CD14-positive monocyte (primary cell): ENCODE measurements around the gene IFNE. TPM values are rescaled to one million over a fixed set of nuclear protein-coding genes. Genes with fewer than 3 reads are reported as not detected.

Source experiments
- DNase-seq, 3 donors: peaks; one replicate each; pipeline ENCODE4 v3.0.0-alpha.2; 2011 to 2022
- H2AFZ ChIP-seq: 2 replicates; pipeline ENCODE4 v1.6.0; 2012; ENCODE audit warnings: mild to moderate bottlenecking, low read depth, low read length, inconsistent platforms; ENCODE audit not compliant: insufficient read depth, poor library complexity, severe bottlenecking
- H3K27ac ChIP-seq, 2 donors: 1 replicate in 1 of 2; 2 replicates in 1 of 2; pipeline ENCODE4 v1.5.1; 2012 to 2013; ENCODE audit warnings: low read length in 2 of 2, control low read depth in 1 of 2, inconsistent platforms in 1 of 2, low read depth in 1 of 2, mild to moderate bottlenecking in 1 of 2
- H3K27me3 ChIP-seq, 2 donors: one replicate each; pipeline versions ENCODE4 v1.6.0 to v1.6.1; 2011 to 2013; ENCODE audit warnings: low read length in 2 of 2; ENCODE audit not compliant: control insufficient read depth in 2 of 2, insufficient read depth in 2 of 2
- H3K36me3 ChIP-seq, 2 donors: replicated peaks in 1 of 2; 1 replicate in 1 of 2; 2 replicates in 1 of 2; pipeline versions ENCODE4 v1.5.1 to v1.6.1; 2012 to 2013; ENCODE audit warnings: low read length in 2 of 2, control low read depth in 1 of 2, inconsistent platforms in 1 of 2, mild to moderate bottlenecking in 1 of 2; ENCODE audit not compliant: insufficient read depth in 2 of 2, control insufficient read depth in 1 of 2
- H3K4me1 ChIP-seq, 2 donors: 1 replicate in 1 of 2; 2 replicates in 1 of 2; pipeline versions ENCODE4 v1.5.1 to v1.6.1; 2012 to 2013; ENCODE audit warnings: low read length in 2 of 2, control low read depth in 1 of 2, inconsistent platforms in 1 of 2, mild to moderate bottlenecking in 1 of 2, moderate library complexity in 1 of 2; ENCODE audit not compliant: insufficient read depth in 2 of 2, control insufficient read depth in 1 of 2
- H3K4me2 ChIP-seq: replicated peaks from 2 replicates; pipeline ENCODE3; 2012; ENCODE audit warnings: low read length, moderate library complexity, mild to moderate bottlenecking; ENCODE audit not compliant: poor library complexity, severe bottlenecking; ENCODE audit errors: extremely low read depth
- H3K4me3 ChIP-seq, 3 experiments: fragments of 200-600 bp in 1 of 3; sonication (generic) in 1 of 3; replicated peaks in 1 of 3; 1 replicate in 2 of 3; 2 replicates in 1 of 3; pipeline ENCODE4 v1.5.1; 2011 to 2013; ENCODE audit warnings: low read length in 3 of 3, mild to moderate bottlenecking in 3 of 3, control low read depth in 2 of 3, low read depth in 2 of 3, inconsistent platforms in 1 of 3, moderate library complexity in 1 of 3
- H3K79me2 ChIP-seq: 2 replicates; pipeline ENCODE4 v1.6.0; 2012; ENCODE audit warnings: mild to moderate bottlenecking, control low read depth, inconsistent platforms, low read length, moderate library complexity; ENCODE audit not compliant: insufficient read depth
- H3K9ac ChIP-seq: 2 replicates; pipeline ENCODE4 v1.6.0; 2017; ENCODE audit warnings: low read length, mild to moderate bottlenecking; ENCODE audit not compliant: insufficient read depth, poor library complexity, severe bottlenecking
- H3K9me3 ChIP-seq, 2 donors: replicated peaks in 1 of 2; 1 replicate in 1 of 2; 2 replicates in 1 of 2; pipeline versions ENCODE4 v1.5.1 to v1.6.1; 2012 to 2013; ENCODE audit warnings: low read length in 2 of 2, control low read depth in 1 of 2; ENCODE audit not compliant: control insufficient read depth in 1 of 2, insufficient read depth in 1 of 2
- H4K20me1 ChIP-seq: 2 replicates; pipeline ENCODE4 v1.6.0; 2012; ENCODE audit warnings: mild to moderate bottlenecking, low read length, control low read depth, moderate library complexity; ENCODE audit not compliant: insufficient read depth
- H3K27ac Mint-ChIP-seq, 7 donors: one replicate each; pipeline ENCODE4 v1.8.0; 2020; ENCODE audit warnings: mild to moderate bottlenecking in 7 of 7, mixed read lengths in 7 of 7, moderate library complexity in 6 of 7, inconsistent platforms in 2 of 7
- H3K27me3 Mint-ChIP-seq, 3 donors: one replicate each; pipeline ENCODE4 v1.8.0; 2021 to 2022; ENCODE audit warnings: low read depth in 3 of 3, mild to moderate bottlenecking in 3 of 3, mixed read lengths in 3 of 3, moderate library complexity in 3 of 3, inconsistent platforms in 1 of 3
- H3K36me3 Mint-ChIP-seq, 2 donors: one replicate each; pipeline ENCODE4 v1.8.0; 2020; ENCODE audit warnings: mixed read lengths in 2 of 2, inconsistent platforms in 1 of 2, mild to moderate bottlenecking in 1 of 2
- H3K4me1 Mint-ChIP-seq: one replicate; pipeline ENCODE4 v1.8.0; 2020; ENCODE audit warnings: mild to moderate bottlenecking, mixed read lengths
- H3K4me3 Mint-ChIP-seq, 2 donors: one replicate each; pipeline ENCODE4 v1.8.0; 2020; ENCODE audit warnings: mild to moderate bottlenecking in 2 of 2, mixed read lengths in 2 of 2, moderate library complexity in 1 of 2
- H3K9me3 Mint-ChIP-seq, 7 donors: one replicate each; pipeline ENCODE4 v1.8.0; 2020 to 2022; ENCODE audit warnings: mixed read lengths in 7 of 7, mild to moderate bottlenecking in 6 of 7, moderate library complexity in 6 of 7, inconsistent platforms in 2 of 7
- CTCF ChIP-seq: fragments of 200-600 bp; IDR thresholded peaks from one replicate; pipeline ENCODE4 v1.8.0; 2022; ENCODE audit warnings: antibody characterized with exemption, mild to moderate bottlenecking
- WGBS: methylation state at CpG from one replicate; pipeline ENCODE4 v1.1.5; 2013; ENCODE audit warnings: missing lambda C conversion rate; ENCODE audit not compliant: insufficient coverage; 5-methylcytosine and 5-hydroxymethylcytosine counted together
- intact Hi-C, 2 donors: fragments of 100-400 bp; cut with micrococcal nuclease; formaldehyde crosslinking; loops; one replicate each; pipeline versions ENCODE4 v1.15.0 to v1.15.1; 2023
- polyA plus RNA-seq, 3 donors: library from polyadenylated mRNA; depleted of rRNA in 1 of 3; unstranded in 2 of 3; stranded (reverse) in 1 of 3; fragments of 300-500 nt in 2 of 3; fragments of >200 nt in 1 of 3; fragmentation: Illumina TruSeq in 2 of 3; gene quantifications; 1 replicate in 2 of 3; 2 replicates in 1 of 3; pipeline ENCODE4 v1.2.3, GENCODE V29; 2012 to 2021

IFNE gene
- polyA plus RNA-seq, 3 donors, result not detected

DNA sequence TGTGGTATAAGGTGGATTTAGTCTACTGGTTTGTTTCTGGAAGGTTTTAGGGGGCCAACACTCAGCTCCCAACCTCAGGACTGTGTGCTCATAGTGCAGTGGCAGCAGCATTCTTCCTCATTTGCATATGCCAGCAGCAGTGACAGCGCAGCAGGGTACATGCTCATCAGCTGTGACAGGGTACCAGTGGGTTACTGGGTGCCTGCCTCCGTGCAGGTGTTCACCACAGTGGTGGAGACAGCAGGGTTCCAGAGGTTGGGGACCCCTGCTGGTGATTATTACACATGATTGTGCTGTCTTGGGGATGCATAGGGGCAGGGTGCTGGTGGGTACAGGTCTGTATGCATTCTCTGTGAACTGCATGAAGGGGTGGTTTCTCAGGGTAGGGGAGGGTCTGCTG is 45.5 kb upstream of the IFNE start:
- Histone ChIP-seq H3K79me2 (no peaks in the 10 kb centered on the region), H3K4me3 (no peak overlapping the region), H3K4me2 (no peak overlapping the region), H3K36me3 (no peaks in the 10 kb centered on the region), H3K27ac (no peak overlapping the region), H3K9ac (no peak overlapping the region), H3K27me3 (no peaks in the 10 kb centered on the region), H4K20me1 (no peaks in the 10 kb centered on the region), H2AFZ (no peak overlapping the region), H3K4me1 (no peaks in the 10 kb centered on the region), H3K9me3 (no peaks in the 10 kb centered on the region)
- no peak for DNase-seq
- no peak overlapping the region for H3K27ac Mint-ChIP-seq
- intact Hi-C loops, result no loop called here
- WGBS, result 74% methylated on average over 2 of the region's 2 CpGs
- no peaks in the 10 kb centered on the region for H3K4me1 Mint-ChIP-seq
- TF ChIP-seq CTCF, result no peak
- no peaks in the 10 kb centered on the region for H3K36me3 Mint-ChIP-seq
- peaks cover 0 to 1% (median 1%) of the 10 kb centered on the region in 3 donors for H3K27me3 Mint-ChIP-seq
- no peak overlapping the region for H3K4me3 Mint-ChIP-seq
- no peaks in the 10 kb centered on the region for H3K9me3 Mint-ChIP-seq

- Mint-ChIP-seq H3K4me3 (no peak overlapping the region), H3K27ac (no peak overlapping the region)
These were observed 43.1 kb upstream of the IFNE start for GRCh38 chr9:21525174-21525573.

More at GRCh38 chr9:21525174-21525573, 43.1 kb upstream of the IFNE start:
- WGBS, result no CpG with 5 or more reads among the region's 5 CpGs
- H3K4me3 ChIP-seq, result no peak overlapping the region
- DNase-seq, result no peak
- H3K27me3 ChIP-seq, result peaks cover 0 to 3% of the 10 kb centered on the region in 2 donors
- peaks cover 0 to 4% (median 0%) of the 10 kb centered on the region in 7 donors for H3K9me3 Mint-ChIP-seq
- H3K36me3 Mint-ChIP-seq, result no peaks in the 10 kb centered on the region
- H3K4me1 Mint-ChIP-seq, result no peaks in the 10 kb centered on the region
- no peak overlapping the region for H2AFZ ChIP-seq
- H3K4me1 ChIP-seq, result no peaks in the 10 kb centered on the region
- TF ChIP-seq CTCF, result no peak
- H3K27me3 Mint-ChIP-seq, result peaks cover 2 to 7% (median 4%) of the 10 kb centered on the region in 3 donors
- H3K79me2 ChIP-seq, result no peaks in the 10 kb centered on the region
- intact Hi-C loops, result no loop called here
- no peak overlapping the region for H3K4me2 ChIP-seq
- no peaks in the 10 kb centered on the region for H3K36me3 ChIP-seq
- no peak overlapping the region for H3K9ac ChIP-seq
- H4K20me1 ChIP-seq, result no peaks in the 10 kb centered on the region
- no peaks in the 10 kb centered on the region for H3K9me3 ChIP-seq
- H3K27ac ChIP-seq, result no peak overlapping the region
